Activated CD8-positive, alpha-beta T cell treated with anti-CD3 and anti-CD28 coated beads for 36 hours (primary cell): ENCODE results near the gene RNU6-9. TPM values are rescaled to one million over a fixed set of nuclear protein-coding genes. Genes with fewer than 3 reads are reported as not detected.

Source experiments
- ATAC-seq: fragments of 200-7000 bp; cut with Tn5 transposase; one replicate; pipeline ENCODE4 v1.10.0; 2021; ENCODE audit warnings: mild to moderate bottlenecking, moderate library complexity
- CTCF ChIA-PET: fragments of 350-600 bp; sonication (Branson Sonifier 250); formaldehyde crosslinking; loops from one replicate; lab custom pipeline; 2021; ENCODE audit warnings: antibody characterized with exemption; lab: Charles Lee
- POLR2A ChIA-PET: fragments of 350-600 bp; sonication (Branson Sonifier 250); formaldehyde crosslinking; loops from one replicate; lab custom pipeline; 2021; ENCODE audit warnings: antibody characterized with exemption; lab: Charles Lee
- DNase-seq: peaks from one replicate; pipeline ENCODE4 v3.0.0-alpha.2; 2020
- H3K27ac Mint-ChIP-seq: one replicate; pipeline ENCODE4 v1.8.0; 2021; ENCODE audit warnings: mild to moderate bottlenecking, mixed read lengths
- H3K27me3 Mint-ChIP-seq: one replicate; pipeline ENCODE4 v1.8.0; 2021; ENCODE audit warnings: mixed read lengths
- H3K36me3 Mint-ChIP-seq: one replicate; pipeline ENCODE4 v1.8.0; 2021; ENCODE audit warnings: low read depth, mixed read lengths
- H3K4me1 Mint-ChIP-seq: one replicate; pipeline ENCODE4 v1.8.0; 2021; ENCODE audit warnings: low read depth, mixed read lengths
- H3K4me3 Mint-ChIP-seq: one replicate; pipeline ENCODE4 v1.8.0; 2021; ENCODE audit warnings: mild to moderate bottlenecking, moderate library complexity, mixed read lengths
- H3K9me3 Mint-ChIP-seq: one replicate; pipeline ENCODE4 v1.8.0; 2021; ENCODE audit warnings: mixed read lengths
- intact Hi-C: fragments of 100-400 bp; cut with micrococcal nuclease; formaldehyde crosslinking; loops from one replicate; pipeline ENCODE4 v1.10.0; 2022
- total RNA-seq, 2 experiments: library from RNA; stranded (reverse); gene quantifications; one replicate each; pipeline ENCODE4 v1.2.3, GENCODE V29; 2021
- TF ChIP-seq, protein P1 (sequence below): fragments of 200-600 bp; IDR thresholded peaks from one replicate; pipeline ENCODE4 v1.8.0; 2022; ENCODE audit warnings: antibody characterized with exemption, mild to moderate bottlenecking

RNU6-9 gene
- total RNA-seq, 2 experiments from 2014 or later: not detected

DNA sequence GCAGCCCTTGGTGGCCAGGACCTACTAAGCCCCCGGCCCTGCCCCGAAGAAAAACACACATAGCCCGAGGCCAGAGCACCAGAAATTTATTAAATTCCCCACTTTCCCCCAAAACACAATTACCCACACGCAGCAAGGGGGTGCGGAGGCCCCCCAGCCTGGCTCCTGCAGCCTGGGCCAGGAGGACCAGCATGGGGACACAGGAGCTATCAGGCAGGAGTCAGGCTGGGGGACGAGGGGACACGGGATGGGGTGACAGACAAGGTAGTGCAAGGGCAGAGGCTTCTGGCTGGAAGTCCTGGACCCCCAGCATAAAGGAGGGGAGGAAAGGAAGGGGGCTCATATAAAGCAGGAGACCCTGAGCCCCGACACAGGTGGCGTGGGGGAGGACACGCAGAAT is 3.1 kb downstream of the RNU6-9 start:
- H3K4me3 Mint-ChIP-seq: no peak overlapping the region
- no peaks in the 10 kb centered on the region for H3K27me3 Mint-ChIP-seq
- intact Hi-C loops: no loop called here
- peaks cover 14% of the 10 kb centered on the region for H3K4me1 Mint-ChIP-seq
- DNase-seq (no peak), ATAC-seq (no peak)
- CTCF ChIA-PET: no interaction called here
- TF ChIP-seq, protein P1, sequence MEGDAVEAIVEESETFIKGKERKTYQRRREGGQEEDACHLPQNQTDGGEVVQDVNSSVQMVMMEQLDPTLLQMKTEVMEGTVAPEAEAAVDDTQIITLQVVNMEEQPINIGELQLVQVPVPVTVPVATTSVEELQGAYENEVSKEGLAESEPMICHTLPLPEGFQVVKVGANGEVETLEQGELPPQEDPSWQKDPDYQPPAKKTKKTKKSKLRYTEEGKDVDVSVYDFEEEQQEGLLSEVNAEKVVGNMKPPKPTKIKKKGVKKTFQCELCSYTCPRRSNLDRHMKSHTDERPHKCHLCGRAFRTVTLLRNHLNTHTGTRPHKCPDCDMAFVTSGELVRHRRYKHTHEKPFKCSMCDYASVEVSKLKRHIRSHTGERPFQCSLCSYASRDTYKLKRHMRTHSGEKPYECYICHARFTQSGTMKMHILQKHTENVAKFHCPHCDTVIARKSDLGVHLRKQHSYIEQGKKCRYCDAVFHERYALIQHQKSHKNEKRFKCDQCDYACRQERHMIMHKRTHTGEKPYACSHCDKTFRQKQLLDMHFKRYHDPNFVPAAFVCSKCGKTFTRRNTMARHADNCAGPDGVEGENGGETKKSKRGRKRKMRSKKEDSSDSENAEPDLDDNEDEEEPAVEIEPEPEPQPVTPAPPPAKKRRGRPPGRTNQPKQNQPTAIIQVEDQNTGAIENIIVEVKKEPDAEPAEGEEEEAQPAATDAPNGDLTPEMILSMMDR: no peak
- peaks cover 9% of the 10 kb centered on the region for H3K36me3 Mint-ChIP-seq
- POLR2A ChIA-PET: interaction anchor here (0.7 kb wide), 2 partner anchors 13 to 42 kb away, joined by 3 read pairs; no protein-coding TSS in a partner anchor
- no peak overlapping the region for H3K27ac Mint-ChIP-seq
- no peaks in the 10 kb centered on the region for H3K9me3 Mint-ChIP-seq

DNA sequence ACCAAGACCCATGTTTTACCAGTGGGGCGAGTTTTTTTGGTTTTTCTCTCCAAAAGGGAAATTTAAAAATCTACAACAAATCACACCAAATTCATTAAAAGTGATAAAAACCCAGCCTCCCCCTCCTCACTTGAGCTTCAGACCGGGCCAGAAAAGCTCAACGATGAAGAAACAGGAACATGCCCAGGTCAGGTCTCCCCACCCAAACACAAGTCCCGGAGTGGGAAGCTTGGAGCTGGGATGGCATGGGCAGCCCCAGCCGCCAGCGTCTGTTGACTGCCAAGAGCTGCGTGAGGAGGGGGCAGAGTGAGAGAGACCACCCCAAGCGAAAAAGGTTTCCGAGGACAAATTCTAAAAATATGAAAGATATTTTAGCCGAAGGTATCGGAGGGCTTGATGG is 3.7 kb downstream of the RNU6-9 start:
- ATAC-seq (no peak), DNase-seq (no peak)
- Mint-ChIP-seq H3K27me3 (no peaks in the 10 kb centered on the region), H3K27ac (no peak overlapping the region), H3K36me3 (peaks cover 9% of the 10 kb centered on the region), H3K9me3 (no peaks in the 10 kb centered on the region), H3K4me3 (no peak overlapping the region), H3K4me1 (peaks cover 15% of the 10 kb centered on the region)
- TF ChIP-seq, protein P1: no peak
- CTCF ChIA-PET: interaction anchor here (1.1 kb wide), 1 partner anchor 105 kb away, joined by 3 read pairs; no protein-coding TSS in a partner anchor
- intact Hi-C loops: no loop called here
- POLR2A ChIA-PET: interaction anchor here (0.7 kb wide), 1 partner anchor 12 kb away, joined by 3 read pairs; no protein-coding TSS in a partner anchor

DNA sequence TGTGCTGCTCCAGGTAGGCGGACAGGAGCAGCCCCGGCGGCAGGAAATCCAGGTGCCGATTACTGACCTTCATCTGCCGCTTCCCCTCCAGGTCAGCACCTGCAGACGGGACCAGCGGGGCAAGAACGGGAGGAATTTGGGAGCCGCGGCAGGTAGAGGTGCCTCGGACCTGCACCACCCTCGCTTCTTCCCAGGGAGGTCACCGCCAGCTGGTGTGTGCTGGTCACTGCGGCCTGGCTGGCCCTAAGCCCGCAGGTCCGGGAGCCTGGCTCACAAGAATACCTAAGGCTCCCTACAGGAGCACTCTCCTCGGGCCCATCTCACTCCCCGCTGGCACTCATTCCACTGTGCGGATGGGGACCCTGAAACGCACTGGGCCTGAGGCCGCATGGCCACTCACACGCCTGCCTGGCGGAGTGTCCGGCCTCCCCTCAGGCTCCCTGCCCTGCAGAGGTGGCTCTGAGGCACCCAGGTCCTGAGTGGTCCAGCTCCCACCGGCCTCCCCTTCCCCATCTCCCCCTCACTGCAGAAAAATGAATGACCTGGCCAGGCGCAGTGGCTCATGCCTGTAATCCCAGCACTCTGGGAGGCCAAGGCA is 4.3 kb downstream of the RNU6-9 start:
- CTCF ChIA-PET: interaction anchor here (1.1 kb wide), 1 partner anchor 104 kb away, joined by 3 read pairs; no protein-coding TSS in a partner anchor
- no peak overlapping the region for H3K27ac Mint-ChIP-seq
- ATAC-seq (no peak), DNase-seq (no peak)
- POLR2A ChIA-PET: interaction anchor here (0.7 to 1.2 kb wide), 2 partner anchors 12 kb away, joined by 3 read pairs; no protein-coding TSS in a partner anchor
- intact Hi-C loops: no loop called here
- H3K4me3 Mint-ChIP-seq: no peak overlapping the region
- TF ChIP-seq, protein P1: no peak
- peaks cover 9% of the 10 kb centered on the region for H3K36me3 Mint-ChIP-seq
- H3K9me3 Mint-ChIP-seq: no peaks in the 10 kb centered on the region
- peaks cover 12% of the 10 kb centered on the region for H3K4me1 Mint-ChIP-seq
- no peaks in the 10 kb centered on the region for H3K27me3 Mint-ChIP-seq

DNA sequence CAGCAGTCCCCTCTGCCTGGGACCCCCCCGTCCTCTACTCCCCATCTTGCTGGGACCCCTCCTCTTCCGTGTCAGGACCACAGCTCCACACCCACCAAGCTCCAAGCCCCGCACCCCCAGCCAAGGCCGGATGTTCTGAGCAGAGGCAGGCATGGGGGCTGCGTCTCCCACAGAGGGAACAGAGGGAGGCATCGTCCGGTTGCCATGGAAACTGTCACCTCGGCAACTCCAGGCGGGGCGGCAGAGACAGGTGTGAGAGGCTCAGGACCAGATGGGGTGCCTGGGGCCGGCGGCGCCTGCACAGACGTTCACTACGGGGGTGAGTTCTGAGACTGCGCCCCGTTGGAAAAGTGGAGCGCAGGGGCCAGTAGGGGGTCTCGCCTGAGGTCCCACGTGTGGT is 5.4 kb downstream of the RNU6-9 start:
- intact Hi-C loops: no loop called here
- DNase-seq: peak; percentile 57
- peaks cover 9% of the 10 kb centered on the region for H3K36me3 Mint-ChIP-seq
- TF ChIP-seq, protein P1: no peak
- H3K9me3 Mint-ChIP-seq: no peaks in the 10 kb centered on the region
- H3K4me1 Mint-ChIP-seq: peaks cover 13% of the 10 kb centered on the region
- H3K27me3 Mint-ChIP-seq: no peaks in the 10 kb centered on the region
- CTCF ChIA-PET: no interaction called here
- POLR2A ChIA-PET: interaction anchor here (1.2 kb wide), 1 partner anchor 11 kb away, joined by 3 read pairs; no protein-coding TSS in a partner anchor
- H3K27ac Mint-ChIP-seq: no peak overlapping the region
- ATAC-seq: peak; percentile 28
- H3K4me3 Mint-ChIP-seq: no peak overlapping the region

DNA sequence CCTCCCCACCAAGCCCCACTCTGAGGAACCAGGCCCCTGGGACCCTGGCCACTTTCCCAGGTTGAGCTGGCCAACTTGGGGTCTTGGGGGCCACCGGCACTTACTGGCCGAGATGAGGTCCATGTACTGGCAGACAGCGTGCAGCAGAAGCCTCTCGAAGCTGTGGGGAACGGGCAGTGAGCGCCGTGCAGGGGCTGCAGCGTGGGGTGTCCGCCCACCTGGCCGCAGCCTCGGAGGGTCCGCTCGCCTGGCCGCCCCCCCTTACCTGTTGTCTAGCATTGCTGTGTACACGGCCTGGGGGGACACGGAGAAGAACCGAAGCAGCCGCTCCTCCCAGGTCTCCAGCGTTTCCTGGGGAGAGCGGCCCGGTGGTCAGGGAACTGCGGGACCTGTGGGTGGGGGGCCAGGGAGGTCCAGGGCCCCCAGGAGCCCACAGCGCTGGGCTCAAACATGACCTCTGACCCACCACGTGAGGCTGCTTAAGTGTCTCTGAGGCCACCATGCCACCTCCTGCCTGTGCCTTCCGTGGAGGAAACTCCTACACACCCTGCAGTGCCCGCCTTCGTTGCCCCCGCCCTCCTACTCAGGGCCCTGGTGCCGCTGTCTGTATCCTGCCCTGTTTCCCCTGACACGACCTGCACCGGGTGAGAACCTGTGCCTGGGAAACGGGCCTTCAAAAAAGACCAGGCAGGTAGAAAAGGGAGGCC is 6.2 kb downstream of the RNU6-9 start:
- Mint-ChIP-seq H3K36me3 (peaks cover 12% of the 10 kb centered on the region), H3K4me3 (no peak overlapping the region), H3K27ac (no peak overlapping the region), H3K4me1 (peaks cover 19% of the 10 kb centered on the region), H3K9me3 (no peaks in the 10 kb centered on the region), H3K27me3 (no peaks in the 10 kb centered on the region)
- intact Hi-C loops: no loop called here
- ChIA-PET POLR2A (no interaction called here), CTCF (no interaction called here)
- no peak for DNase-seq
- TF ChIP-seq, protein P1: no peak
- ATAC-seq: no peak
